22Rv1 (cell line): ENCODE data around the gene PLCB4.

Experiments used
- CTCF ChIP-seq: fragments of 450-650 bp; IDR thresholded peaks from 2 replicates; pipeline ENCODE4 v1.5.1; 2017; ENCODE audit warnings: mild to moderate bottlenecking
- ZFX ChIP-seq: fragments of 450-650 bp; IDR thresholded peaks from 2 replicates; pipeline ENCODE4 v1.6.1; 2017; ENCODE audit warnings: antibody characterized with exemption, borderline replicate concordance

- 0 out of 2 replicates have a peak, but pooled peaks have one; percentile 15 for TF ChIP-seq CTCF
- TF ChIP-seq ZFX, result no peak
These were observed 30.5 kb downstream of the PLCB4 start for GRCh38 chr20:9099372-9099771.
